GM19351 (cell line): ENCODE data around the gene PEF1.

ENCODE experiments used
- ATAC-seq: cut with Tn5 transposase; IDR thresholded peaks from one replicate; pipeline ENCODE4 v1.9.1; 2021; ENCODE audit warnings: mild to moderate bottlenecking, moderate library complexity; ENCODE audit not compliant: unreplicated experiment

Gene PEF1

GRCh38 chr1:31644560-31645273, at the start of gene PEF1:
TSS of gene PEF1 (minus strand) at chr1:31644876. CDS start at chr1:31644864, 12 bp downstream.
- peak; percentile 94 for ATAC-seq

GRCh38 chr1:31693231-31693630, 48.6 kb upstream of the PEF1 start:
- no peak for ATAC-seq

GRCh38 chr1:31691951-31692350, 47.3 kb upstream of the PEF1 start:
- ATAC-seq: no peak

GRCh38 chr1:31691446-31691845, 46.8 kb upstream of the PEF1 start:
- ATAC-seq: no peak

- ATAC-seq: no peak
Observed at GRCh38 chr1:31690921-31691320, 46.2 kb upstream of the PEF1 start.

GRCh38 chr1:31689854-31690253, 45.2 kb upstream of the PEF1 start:
- ATAC-seq: no peak

GRCh38 chr1:31689379-31689778, 44.7 kb upstream of the PEF1 start:
- no peak for ATAC-seq

- no peak for ATAC-seq
Observed at GRCh38 chr1:31688233-31688918, 43.7 kb upstream of the PEF1 start.

GRCh38 chr1:31687601-31688000, 42.9 kb upstream of the PEF1 start:
- no peak for ATAC-seq

GRCh38 chr1:31685795-31686194, 41.1 kb upstream of the PEF1 start:
- no peak for ATAC-seq

GRCh38 chr1:31683997-31684396, 39.3 kb upstream of the PEF1 start:
- no peak for ATAC-seq

- ATAC-seq: no peak
Observed at GRCh38 chr1:31681415-31681814, 36.7 kb upstream of the PEF1 start.

GRCh38 chr1:31679676-31680230, 35.1 kb upstream of the PEF1 start:
- ATAC-seq: no peak

GRCh38 chr1:31679091-31679490, 34.4 kb upstream of the PEF1 start:
- ATAC-seq: no peak

GRCh38 chr1:31678681-31679080, 34.0 kb upstream of the PEF1 start:
- no peak for ATAC-seq

GRCh38 chr1:31677949-31678348, 33.3 kb upstream of the PEF1 start:
- ATAC-seq: no peak

- no peak for ATAC-seq
Observed at GRCh38 chr1:31677401-31677800, 32.7 kb upstream of the PEF1 start.

GRCh38 chr1:31675756-31676155, 31.1 kb upstream of the PEF1 start:
- no peak for ATAC-seq

- no peak for ATAC-seq
Observed at GRCh38 chr1:31675161-31675560, 30.5 kb upstream of the PEF1 start.

GRCh38 chr1:31674626-31675025, 29.9 kb upstream of the PEF1 start:
- ATAC-seq: no peak

GRCh38 chr1:31673433-31673832, 28.8 kb upstream of the PEF1 start:
- no peak for ATAC-seq

- ATAC-seq: no peak
Observed at GRCh38 chr1:31672986-31673385, 28.3 kb upstream of the PEF1 start.
